HEK293 (cell line): ENCODE results near the gene TRAPPC2.

Experiments used
- CTCF ChIA-PET: fragments of 350-600 bp; formaldehyde crosslinking; extraction: SDS; loops from one replicate; lab custom pipeline; 2021; ENCODE audit warnings: antibody characterized with exemption; lab: Yijun Ruan, JAX
- POLR2A ChIA-PET: fragments of 300-600 bp; formaldehyde crosslinking; extraction: SDS; loops from one replicate; lab custom pipeline; 2020; ENCODE audit warnings: antibody characterized with exemption, inconsistent platforms; lab: Yijun Ruan, JAX
- H3K27ac ChIP-seq: fragments of 200-500 bp; sonication (Bioruptor generic); 2 replicates; pipeline ENCODE4 v1.5.1; 2014; ENCODE audit warnings: low read depth, low read length, control low read depth, inconsistent platforms; ENCODE audit errors: extremely low read depth
- H3K36me3 ChIP-seq, 2 experiments: fragments of 200-500 bp in 1 of 2; sonication (Bioruptor generic) in 1 of 2; 1 replicate in 1 of 2; 2 replicates in 1 of 2; pipeline ENCODE4 v1.5.1; 2014 to 2017; ENCODE audit warnings: inconsistent platforms in 2 of 2, low read length in 2 of 2; ENCODE audit not compliant: control insufficient read depth in 2 of 2, insufficient read depth in 1 of 2
- H3K4me1 ChIP-seq: fragments of 200-500 bp; sonication (Bioruptor generic); 2 replicates; pipeline ENCODE4 v1.5.1; 2014; ENCODE audit warnings: mild to moderate bottlenecking, low read length, inconsistent platforms; ENCODE audit not compliant: control insufficient read depth, insufficient read depth
- H3K4me3 ChIP-seq: 2 replicates; pipeline ENCODE4 v1.5.1; 2011; ENCODE audit warnings: low read depth, mild to moderate bottlenecking, control low read depth, low read length, moderate library complexity
- H3K9me3 ChIP-seq: fragments of 200-500 bp; sonication (Bioruptor generic); 2 replicates; pipeline ENCODE4 v1.5.1; 2014; ENCODE audit warnings: low read depth, low read length, inconsistent platforms; ENCODE audit not compliant: control insufficient read depth, insufficient read depth
- BCL11A ChIP-seq: fragments of 450-650 bp; formaldehyde crosslinking; IDR thresholded peaks from 2 replicates; pipeline ENCODE4 v1.5.1; 2016; ENCODE audit warnings: low read depth, missing biosample characterization, missing genetic modification characterization
- GLI4 ChIP-seq: fragments of 450-650 bp; formaldehyde crosslinking; IDR thresholded peaks from 2 replicates; pipeline ENCODE4 v1.5.1; 2016; ENCODE audit warnings: missing biosample characterization, missing genetic modification characterization
- GLIS1 ChIP-seq: fragments of 450-650 bp; formaldehyde crosslinking; IDR thresholded peaks from 2 replicates; pipeline ENCODE4 v1.5.1; 2016; ENCODE audit warnings: missing biosample characterization, missing genetic modification characterization
- MZF1 ChIP-seq: fragments of 450-650 bp; formaldehyde crosslinking; IDR thresholded peaks from 2 replicates; pipeline ENCODE4 v1.5.1; 2017; ENCODE audit warnings: missing biosample characterization, missing genetic modification characterization, borderline replicate concordance
- PRDM1 ChIP-seq: fragments of 450-650 bp; formaldehyde crosslinking; IDR thresholded peaks from 2 replicates; pipeline ENCODE4; 2016; ENCODE audit warnings: missing biosample characterization, missing genetic modification characterization
- ZBTB6 ChIP-seq: fragments of 450-650 bp; formaldehyde crosslinking; IDR thresholded peaks from 2 replicates; pipeline ENCODE4 v1.5.1; 2017; ENCODE audit warnings: missing biosample characterization, missing genetic modification characterization
- ZFP69B ChIP-seq: fragments of 450-650 bp; formaldehyde crosslinking; IDR thresholded peaks from 2 replicates; pipeline ENCODE4 v1.5.1; 2016; ENCODE audit warnings: missing biosample characterization, missing genetic modification characterization
- ZNF114 ChIP-seq: fragments of 450-650 bp; formaldehyde crosslinking; IDR thresholded peaks from 2 replicates; pipeline ENCODE4 v1.5.0; 2017; ENCODE audit warnings: missing biosample characterization, missing genetic modification characterization
- ZNF146 ChIP-seq: fragments of 450-650 bp; formaldehyde crosslinking; IDR thresholded peaks from 2 replicates; pipeline ENCODE4 v1.5.1; 2016; ENCODE audit warnings: missing biosample characterization, missing genetic modification characterization
- ZNF175 ChIP-seq: fragments of 450-650 bp; formaldehyde crosslinking; IDR thresholded peaks from 2 replicates; pipeline ENCODE4 v1.5.1; 2016; ENCODE audit warnings: missing biosample characterization, missing genetic modification characterization
- ZNF350 ChIP-seq: fragments of 450-650 bp; formaldehyde crosslinking; IDR thresholded peaks from 2 replicates; pipeline ENCODE4 v1.5.0; 2017; ENCODE audit warnings: missing biosample characterization, mild to moderate bottlenecking, missing genetic modification characterization
- ZNF362 ChIP-seq: fragments of 450-650 bp; formaldehyde crosslinking; IDR thresholded peaks from 2 replicates; pipeline ENCODE4 v1.5.1; 2016; ENCODE audit warnings: missing biosample characterization, missing genetic modification characterization
- ZNF404 ChIP-seq: fragments of 450-650 bp; formaldehyde crosslinking; IDR thresholded peaks from 2 replicates; pipeline ENCODE4 v1.5.1; 2017; ENCODE audit warnings: missing biosample characterization, missing genetic modification characterization
- ZNF416 ChIP-seq: fragments of 450-650 bp; formaldehyde crosslinking; IDR thresholded peaks from 2 replicates; pipeline ENCODE4 v1.5.1; 2016; ENCODE audit warnings: missing biosample characterization, missing genetic modification characterization
- ZNF529 ChIP-seq: fragments of 450-650 bp; formaldehyde crosslinking; IDR thresholded peaks from 2 replicates; pipeline ENCODE4 v1.5.1; 2017; ENCODE audit warnings: missing genetic modification characterization, missing biosample characterization; ENCODE audit not compliant: insufficient replicate concordance
- ZNF544 ChIP-seq: fragments of 450-650 bp; formaldehyde crosslinking; IDR thresholded peaks from 2 replicates; pipeline ENCODE4 v1.5.0; 2017; ENCODE audit warnings: missing biosample characterization, missing genetic modification characterization
- ZNF548 ChIP-seq: fragments of 450-650 bp; formaldehyde crosslinking; IDR thresholded peaks from 2 replicates; pipeline ENCODE4 v1.5.1; 2016; ENCODE audit warnings: missing biosample characterization, missing genetic modification characterization
- ZNF561 ChIP-seq: fragments of 450-650 bp; IDR thresholded peaks from 2 replicates; pipeline ENCODE4 v1.5.1; 2018; ENCODE audit warnings: missing biosample characterization, missing genetic modification characterization, borderline replicate concordance
- ZNF776 ChIP-seq: fragments of 450-650 bp; formaldehyde crosslinking; IDR thresholded peaks from 2 replicates; pipeline ENCODE4 v1.5.0; 2017; ENCODE audit warnings: missing biosample characterization, missing genetic modification characterization, borderline replicate concordance
- TF ChIP-seq, protein P1 (sequence below): fragments of 450-650 bp; IDR thresholded peaks from 2 replicates; pipeline ENCODE4 v1.5.1; 2018; ENCODE audit warnings: missing biosample characterization, missing genetic modification characterization
- TF ChIP-seq, protein P2 (sequence below): fragments of 450-650 bp; formaldehyde crosslinking; IDR thresholded peaks from 2 replicates; pipeline ENCODE4 v1.5.1; 2016; ENCODE audit warnings: missing biosample characterization, missing genetic modification characterization
- TF ChIP-seq, protein P3 (sequence below): IDR thresholded peaks from 2 replicates; pipeline ENCODE4 v1.6.1; 2011; ENCODE audit warnings: mild to moderate bottlenecking, low read depth, low read length, borderline replicate concordance

Gene TRAPPC2

GRCh38 chrX:13754765-13755164 lies 20.3 kb upstream of the TRAPPC2 start:
- H3K36me3 ChIP-seq: peaks cover 80 to 81% of the 10 kb centered on the region in 2 experiments
- no peak overlapping the region for H3K4me3 ChIP-seq

DNA sequence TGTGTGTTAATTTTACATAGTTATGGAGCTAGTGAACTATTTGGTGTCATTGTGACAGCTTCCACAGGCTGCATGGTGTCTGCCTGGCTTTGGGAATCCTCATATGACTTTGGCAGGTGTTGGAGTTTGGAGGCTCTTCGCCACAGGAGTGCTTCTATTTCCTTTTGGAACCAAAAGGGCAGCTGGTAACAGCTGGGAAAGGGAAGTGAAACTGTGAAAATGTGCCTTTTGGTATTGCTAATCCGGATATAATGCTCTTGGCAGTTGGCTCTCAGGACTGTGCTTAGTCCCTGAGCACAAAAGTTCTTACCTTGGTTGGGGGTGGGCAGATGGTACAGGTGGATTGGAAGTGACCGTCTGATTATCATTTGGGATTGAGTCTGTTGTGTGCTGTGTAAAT lies 18.2 kb upstream of the TRAPPC2 start:
- no peak overlapping the region for H3K4me3 ChIP-seq
- CTCF ChIA-PET: interaction anchor here (0.6 to 7.2 kb wide), 10 partner anchors 14 to 1430 kb away, joined by 3 to 92 read pairs (median 5); partner anchors contain the start of genes GEMIN8, OFD1 and TRAPPC2
- H3K36me3 ChIP-seq: peaks cover 68 to 77% of the 10 kb centered on the region in 2 experiments
- TF ChIP-seq ZNF175 (no peak), ZNF404 (tag by site-specific recombination) (no peak), ZNF776 (tag by site-specific recombination) (no peak), ZNF561 (tag by site-specific recombination) (no peak), ZNF114 (tag by site-specific recombination) (no peak), ZNF416 (tag by site-specific recombination) (no peak), MZF1 (tag by site-specific recombination) (no peak), ZBTB6 (tag by site-specific recombination) (no peak)
- TF ChIP-seq, protein P1, sequence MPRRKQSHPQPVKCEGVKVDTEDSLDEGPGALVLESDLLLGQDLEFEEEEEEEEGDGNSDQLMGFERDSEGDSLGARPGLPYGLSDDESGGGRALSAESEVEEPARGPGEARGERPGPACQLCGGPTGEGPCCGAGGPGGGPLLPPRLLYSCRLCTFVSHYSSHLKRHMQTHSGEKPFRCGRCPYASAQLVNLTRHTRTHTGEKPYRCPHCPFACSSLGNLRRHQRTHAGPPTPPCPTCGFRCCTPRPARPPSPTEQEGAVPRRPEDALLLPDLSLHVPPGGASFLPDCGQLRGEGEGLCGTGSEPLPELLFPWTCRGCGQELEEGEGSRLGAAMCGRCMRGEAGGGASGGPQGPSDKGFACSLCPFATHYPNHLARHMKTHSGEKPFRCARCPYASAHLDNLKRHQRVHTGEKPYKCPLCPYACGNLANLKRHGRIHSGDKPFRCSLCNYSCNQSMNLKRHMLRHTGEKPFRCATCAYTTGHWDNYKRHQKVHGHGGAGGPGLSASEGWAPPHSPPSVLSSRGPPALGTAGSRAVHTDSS (tag by site-specific recombination): no peak
- TF ChIP-seq, protein P2, sequence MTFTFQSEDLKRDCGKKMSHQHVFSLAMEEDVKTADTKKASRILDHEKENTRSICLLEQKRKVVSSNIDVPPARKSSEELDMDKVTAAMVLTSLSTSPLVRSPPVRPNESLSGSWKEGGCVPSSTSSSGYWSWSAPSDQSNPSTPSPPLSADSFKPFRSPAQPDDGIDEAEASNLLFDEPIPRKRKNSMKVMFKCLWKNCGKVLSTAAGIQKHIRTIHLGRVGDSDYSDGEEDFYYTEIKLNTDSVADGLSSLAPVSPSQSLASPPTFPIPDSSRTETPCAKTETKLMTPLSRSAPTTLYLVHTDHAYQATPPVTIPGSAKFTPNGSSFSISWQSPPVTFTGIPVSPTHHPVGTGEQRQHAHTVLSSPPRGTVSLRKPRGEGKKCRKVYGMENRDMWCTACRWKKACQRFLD (tag by site-specific recombination): no peak
- TF ChIP-seq, all 188 proteins: peak for 0
- POLR2A ChIA-PET: interaction anchor here (2.1 kb wide), 1 partner anchor 18 kb away, joined by 11 read pairs; the partner anchor contains the start of genes OFD1 and TRAPPC2
- Histone ChIP-seq H3K4me1 (no peaks in the 10 kb centered on the region), H3K9me3 (no peaks in the 10 kb centered on the region), H3K27ac (no peak overlapping the region)

More at GRCh38 chrX:13754765-13755164, 20.3 kb upstream of the TRAPPC2 start:
- Histone ChIP-seq H3K27ac (no peak overlapping the region), H3K4me1 (no peaks in the 10 kb centered on the region), H3K9me3 (no peaks in the 10 kb centered on the region)
- CTCF ChIA-PET: interaction anchor here (0.6 to 1.8 kb wide), 3 partner anchors 13 to 34 kb away, joined by 3 to 7 read pairs (median 4); partner anchors contain the start of genes OFD1 and TRAPPC2
- POLR2A ChIA-PET: interaction anchor here (1.5 kb wide), 1 partner anchor 20 kb away, joined by 4 read pairs; the partner anchor contains the start of genes OFD1 and TRAPPC2
- no peak for TF ChIP-seq GLIS1
- TF ChIP-seq ZNF362 (tag by site-specific recombination): no peak
- no peak for TF ChIP-seq GLI4 (tag by site-specific recombination)
- no peak for TF ChIP-seq ZNF350 (tag by site-specific recombination)
- TF ChIP-seq ZNF146 (tag by site-specific recombination): no peak
- TF ChIP-seq ZNF529 (tag by site-specific recombination): no peak
- no peak for TF ChIP-seq ZNF548
- TF ChIP-seq ZNF175: no peak
- TF ChIP-seq BCL11A (tag by site-specific recombination): no peak
- TF ChIP-seq ZNF544: no peak
- no peak for TF ChIP-seq PRDM1
- TF ChIP-seq ZFP69B: no peak
- TF ChIP-seq, protein P3, sequence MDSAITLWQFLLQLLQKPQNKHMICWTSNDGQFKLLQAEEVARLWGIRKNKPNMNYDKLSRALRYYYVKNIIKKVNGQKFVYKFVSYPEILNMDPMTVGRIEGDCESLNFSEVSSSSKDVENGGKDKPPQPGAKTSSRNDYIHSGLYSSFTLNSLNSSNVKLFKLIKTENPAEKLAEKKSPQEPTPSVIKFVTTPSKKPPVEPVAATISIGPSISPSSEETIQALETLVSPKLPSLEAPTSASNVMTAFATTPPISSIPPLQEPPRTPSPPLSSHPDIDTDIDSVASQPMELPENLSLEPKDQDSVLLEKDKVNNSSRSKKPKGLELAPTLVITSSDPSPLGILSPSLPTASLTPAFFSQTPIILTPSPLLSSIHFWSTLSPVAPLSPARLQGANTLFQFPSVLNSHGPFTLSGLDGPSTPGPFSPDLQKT: no peak
